ENCODE results near the gene TMEM138. TPM values are rescaled to one million over a fixed set of nuclear protein-coding genes. Genes with fewer than 3 reads are reported as not detected.
"Not testable (repeated sequence)": the region's sequence is repeated elsewhere in the genome, so short reads cannot be mapped to it uniquely, and the experiment has no call there.

The TMEM138 gene
- polyA plus RNA-seq, 1 donor from 2014 or later = 19.6 TPM

GRCh38 chr11:61380884-61381283, 18.7 kb downstream of the TMEM138 start:
- no peaks in the 10 kb centered on the region for H3K9me2 ChIP-seq (ENCODE audit: insufficient read depth, low read length)
- no peak overlapping the region for H2AFZ ChIP-seq (ENCODE audit: low read depth, low read length)
- no peak overlapping the region for H3K4me2 ChIP-seq (ENCODE audit: low read length)

GRCh38 chr11:61383859-61384258, 21.7 kb downstream of the TMEM138 start:
- H3K9ac ChIP-seq (ENCODE audit: low read length); H3K27ac ChIP-seq (ENCODE audit: low read length); H3K9me2 ChIP-seq (ENCODE audit: insufficient read depth, low read length); H3F3A ChIP-seq (ENCODE audit: insufficient read depth, low read length, poor library complexity, severe bottlenecking); H3K9me3 ChIP-seq (ENCODE audit: low read length); H3K79me2 ChIP-seq (replicated peaks; ENCODE audit: insufficient read depth, low read length); H3K36me3 ChIP-seq (ENCODE audit: insufficient read depth, low read length); H2AFZ ChIP-seq (ENCODE audit: low read depth, low read length); H3K4me3 ChIP-seq (ENCODE audit: low read length); H3K4me2 ChIP-seq (ENCODE audit: low read length); H4K20me1 ChIP-seq (ENCODE audit: insufficient read depth); H3K27me3 ChIP-seq (ENCODE audit: insufficient read depth, low read depth, low read length): not testable (repeated sequence)

More at GRCh38 chr11:61380884-61381283, 18.7 kb downstream of the TMEM138 start:
- Histone ChIP-seq H3K36me3 (ENCODE audit: insufficient read depth, low read length) (no peaks in the 10 kb centered on the region), H3K9ac (ENCODE audit: low read length) (no peak overlapping the region), H4K20me1 (ENCODE audit: insufficient read depth) (no peaks in the 10 kb centered on the region), H3K27me3 (ENCODE audit: insufficient read depth, low read depth, low read length) (no peaks in the 10 kb centered on the region), H3K27ac (ENCODE audit: low read length) (no peak overlapping the region), H3K79me2 (replicated peaks; ENCODE audit: insufficient read depth, low read length) (no peaks in the 10 kb centered on the region), H3F3A (ENCODE audit: insufficient read depth, low read length, poor library complexity, severe bottlenecking) (no peaks in the 10 kb centered on the region), H3K4me3 (ENCODE audit: low read length) (no peak overlapping the region), H3K9me3 (ENCODE audit: low read length) (no peaks in the 10 kb centered on the region)
- TF ChIP-seq EZH2 (IDR thresholded peaks at IDR 0.05; ENCODE audit: borderline replicate concordance, insufficient read depth, low read length, poor library complexity, severe bottlenecking) (no peak), CTCF (IDR thresholded peaks at IDR 0.05; ENCODE audit: poor library complexity, severe bottlenecking) (no peak), REST (IDR thresholded peaks at IDR 0.05; ENCODE audit: borderline replicate concordance) (no peak), EP300 (conservative IDR thresholded peaks at IDR 0.05; ENCODE audit: poor library complexity, severe bottlenecking) (no peak), TAF1 (IDR thresholded peaks at IDR 0.05; ENCODE audit: low read depth) (no peak), RAD21 (conservative IDR thresholded peaks at IDR 0.05) (no peak), POLR2AphosphoS5 (IDR thresholded peaks at IDR 0.05) (no peak), MXI1 (conservative IDR thresholded peaks at IDR 0.05; ENCODE audit: poor library complexity, severe bottlenecking) (no peak), SMC3 (conservative IDR thresholded peaks at IDR 0.05; ENCODE audit: poor library complexity) (no peak)
